Brain pericyte (primary cell): Measurements from ENCODE around the gene GNMT.

Source experiments
- DNase-seq: peaks from one replicate; pipeline ENCODE4 v3.0.0-alpha.2; 2012; ENCODE audit warnings: low read depth, low spot score

Gene GNMT

DNA sequence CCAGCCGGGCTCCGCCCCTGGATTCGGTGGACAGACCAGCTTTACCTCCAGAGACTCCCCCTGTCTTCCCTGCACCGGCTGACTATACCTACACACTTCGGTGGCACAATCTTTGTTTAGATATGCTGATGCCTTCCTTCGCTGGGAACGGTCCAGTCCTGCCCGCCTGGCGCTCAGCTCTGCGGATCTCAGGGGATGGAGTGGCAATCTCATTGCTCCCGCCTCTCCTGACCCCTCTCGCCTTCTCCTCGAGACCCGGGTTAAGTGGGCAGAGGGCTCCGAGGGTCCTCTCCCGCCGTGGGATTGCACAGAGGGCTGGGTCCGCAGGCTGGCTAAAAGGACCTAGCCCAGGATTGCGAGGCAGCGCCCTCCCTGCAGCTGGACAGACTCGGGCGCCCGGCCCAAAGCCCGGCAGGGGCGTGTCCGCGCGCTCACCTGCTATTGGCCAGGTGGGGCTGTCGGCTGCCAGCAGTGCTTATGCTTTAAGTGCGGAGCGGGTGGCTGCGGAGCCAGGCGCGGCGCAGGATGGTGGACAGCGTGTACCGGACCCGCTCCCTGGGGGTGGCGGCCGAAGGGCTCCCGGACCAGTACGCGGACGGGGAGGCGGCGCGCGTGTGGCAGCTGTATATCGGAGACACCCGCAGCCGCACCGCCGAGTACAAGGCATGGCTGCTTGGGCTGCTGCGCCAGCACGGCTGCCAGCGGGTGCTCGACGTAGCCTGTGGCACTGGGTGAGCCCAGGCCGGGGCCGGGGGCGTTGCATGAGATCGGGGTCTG, at the start of gene GNMT:
GNMT (plus strand) TSS at position 512 of the 777 bp plus-strand sequence; CDS start at position 526, 14 bp downstream.
- no peak for DNase-seq

DNA sequence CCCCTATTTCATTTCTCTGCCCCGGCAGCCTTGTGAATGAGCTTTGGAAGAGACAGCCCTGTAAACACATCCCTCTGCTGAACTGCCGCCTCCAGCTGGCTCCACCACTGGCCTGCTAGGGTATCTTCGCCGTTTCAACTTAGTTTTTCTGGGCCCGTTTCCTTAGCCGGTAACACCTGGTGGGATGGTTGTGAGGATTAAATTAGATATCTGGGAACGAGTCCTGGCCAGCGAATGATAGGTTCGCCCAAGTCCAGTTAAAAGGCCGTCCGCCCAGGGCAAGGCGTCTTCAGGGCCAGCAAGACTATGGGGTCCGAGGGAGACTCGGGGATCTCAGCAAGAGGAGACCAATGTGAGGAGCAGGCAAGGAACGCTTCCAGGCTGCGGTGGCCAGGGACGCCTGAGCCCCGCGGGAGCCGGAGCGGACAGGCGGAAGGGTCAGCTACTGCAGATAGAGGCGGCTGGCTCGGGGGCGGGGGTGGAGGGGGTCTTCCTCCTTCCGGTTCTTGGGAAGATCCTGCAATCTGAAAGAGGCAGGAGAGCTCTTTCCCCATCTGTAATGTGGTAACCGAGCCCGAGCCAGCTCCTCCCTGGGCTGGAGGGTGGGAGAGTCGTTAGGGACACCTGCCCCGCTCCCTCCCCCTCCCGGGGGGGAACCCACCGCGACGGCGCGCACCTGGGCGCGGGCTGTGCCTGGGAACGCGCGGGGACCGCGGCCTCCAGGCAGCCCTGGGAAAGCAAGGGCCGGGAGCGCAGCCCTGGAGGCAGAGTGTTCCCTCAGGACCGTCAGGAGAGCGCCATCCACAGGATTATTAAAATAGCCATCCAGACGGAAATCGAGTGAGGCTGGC, 49.2 kb upstream of the GNMT start:
- DNase-seq: no peak

DNA sequence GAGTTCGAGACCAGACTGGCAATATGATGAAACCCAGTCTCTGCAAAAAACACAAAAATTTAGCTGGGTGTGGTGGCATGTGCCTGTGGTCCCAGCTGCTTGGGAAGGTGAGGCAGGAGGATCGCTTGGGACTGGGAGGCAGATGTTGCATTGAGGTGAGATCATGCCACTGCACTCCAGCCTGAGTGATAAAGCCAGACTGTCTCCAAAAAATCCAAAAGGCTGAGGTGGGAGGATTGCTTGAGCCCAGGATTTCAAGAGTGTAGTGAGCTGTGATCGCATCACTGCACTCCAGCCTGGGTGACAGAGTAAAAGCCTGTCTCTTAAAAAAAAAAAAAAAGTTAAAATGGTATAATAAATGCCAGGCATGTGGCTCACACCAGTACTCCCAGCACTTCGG, 46.0 kb upstream of the GNMT start:
- DNase-seq: no peak

DNA sequence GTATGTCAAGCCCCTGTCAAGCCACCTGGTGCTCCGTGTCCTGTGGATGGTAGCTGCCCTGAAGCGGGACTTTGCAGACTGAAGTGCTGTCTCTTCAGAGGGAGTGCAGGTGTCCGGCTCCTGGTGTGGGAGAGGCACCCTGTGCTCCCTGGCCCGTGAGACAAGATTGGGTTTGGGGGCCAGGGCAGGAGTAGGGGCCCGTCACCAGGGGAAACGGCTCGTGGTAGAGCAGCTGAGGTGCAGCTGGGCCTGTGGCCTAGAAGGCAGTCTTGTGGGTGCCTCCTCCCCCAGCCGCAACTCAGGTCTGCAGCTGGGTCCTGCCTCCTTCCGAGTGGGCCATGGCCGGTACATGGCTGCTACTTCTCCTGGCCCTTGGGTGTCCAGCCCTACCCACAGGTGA, 44.8 kb upstream of the GNMT start, which contains the start of gene PTCRA:
PTCRA (plus strand) TSS at position 322 of the 400 bp plus-strand sequence; CDS start at position 339, 17 bp downstream.
- DNase-seq: no peak

DNA sequence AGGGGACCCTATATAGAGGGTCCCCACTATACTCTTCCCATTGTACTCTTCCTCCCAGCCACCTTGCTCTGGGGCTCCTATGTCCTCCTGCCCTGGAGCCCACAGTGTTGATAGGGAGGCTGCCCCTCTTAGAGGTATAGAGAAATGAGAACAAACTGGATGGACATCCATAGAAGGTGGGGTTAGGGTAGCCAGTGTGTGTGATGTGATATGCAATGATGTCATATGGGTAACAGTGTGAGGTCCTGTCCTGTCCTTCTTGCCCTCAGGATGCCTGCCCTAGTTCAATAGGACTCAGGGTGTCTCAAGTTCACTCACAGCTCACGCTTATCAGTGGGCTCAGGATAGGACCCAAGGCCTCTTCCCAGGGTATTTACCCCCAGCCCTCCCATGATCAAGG, 44.3 kb upstream of the GNMT start:
- DNase-seq: no peak

DNA sequence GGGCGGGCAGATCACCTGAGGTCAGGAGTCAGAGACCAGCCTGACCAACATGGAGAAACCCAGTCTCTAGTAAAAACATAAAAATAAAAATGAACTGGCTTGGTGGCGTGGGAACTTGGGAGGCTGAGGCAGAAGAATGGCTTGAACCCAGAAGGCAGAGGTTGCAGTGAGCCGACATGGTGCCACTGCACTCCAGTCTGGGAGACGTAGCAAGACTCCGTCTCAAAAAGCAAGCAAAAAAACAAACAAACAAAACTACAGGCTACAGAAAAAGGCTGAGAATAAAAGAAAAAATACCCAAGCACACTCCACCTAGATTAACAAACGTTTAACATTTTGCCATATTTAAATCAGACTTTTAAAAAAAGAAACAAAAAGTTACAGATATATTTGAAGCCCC, 38.8 kb upstream of the GNMT start:
- no peak for DNase-seq

DNA sequence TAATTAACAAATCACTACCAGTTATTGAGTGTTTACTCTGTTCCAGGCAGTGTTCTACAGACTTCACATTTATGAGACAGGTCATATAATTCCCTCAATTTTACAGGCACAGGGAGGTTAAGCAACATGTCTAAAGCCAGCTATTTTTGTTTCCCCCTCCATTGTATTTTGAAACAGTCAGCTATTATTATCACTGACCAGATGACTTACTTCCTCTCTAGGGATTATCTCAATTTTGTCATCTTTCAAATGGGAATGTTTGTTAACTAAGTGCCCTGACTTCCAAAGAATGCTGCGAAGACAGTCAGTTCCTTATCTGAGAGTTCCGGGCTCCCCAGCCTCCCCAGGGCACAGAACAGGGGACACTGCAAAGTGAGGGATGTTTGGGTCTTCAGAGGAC, 36.9 kb upstream of the GNMT start:
- no peak for DNase-seq

DNA sequence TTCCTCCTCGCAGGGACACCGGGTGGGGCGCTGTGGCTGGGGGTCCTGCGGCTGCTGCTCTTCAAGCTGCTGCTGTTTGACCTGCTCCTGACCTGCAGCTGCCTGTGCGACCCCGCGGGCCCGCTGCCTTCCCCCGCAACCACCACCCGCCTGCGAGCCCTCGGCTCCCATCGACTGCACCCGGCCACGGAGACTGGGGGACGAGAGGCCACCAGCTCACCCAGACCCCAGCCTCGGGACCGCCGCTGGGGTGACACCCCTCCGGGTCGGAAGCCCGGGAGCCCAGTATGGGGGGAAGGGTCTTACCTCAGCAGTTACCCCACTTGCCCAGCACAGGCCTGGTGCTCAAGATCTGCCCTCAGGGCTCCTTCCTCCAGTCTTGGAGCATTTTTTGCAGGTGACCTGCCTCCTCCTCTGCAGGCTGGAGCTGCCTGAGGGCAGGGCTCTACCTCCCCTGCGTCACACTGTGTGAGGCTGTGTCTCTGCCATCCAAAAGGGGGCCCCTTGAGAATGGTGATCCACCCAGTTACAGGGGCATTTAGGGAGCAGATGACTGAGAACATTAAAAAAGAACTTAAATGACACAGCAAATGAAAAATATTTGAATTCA, 35.2 kb upstream of the GNMT start:
- no peak for DNase-seq

DNA sequence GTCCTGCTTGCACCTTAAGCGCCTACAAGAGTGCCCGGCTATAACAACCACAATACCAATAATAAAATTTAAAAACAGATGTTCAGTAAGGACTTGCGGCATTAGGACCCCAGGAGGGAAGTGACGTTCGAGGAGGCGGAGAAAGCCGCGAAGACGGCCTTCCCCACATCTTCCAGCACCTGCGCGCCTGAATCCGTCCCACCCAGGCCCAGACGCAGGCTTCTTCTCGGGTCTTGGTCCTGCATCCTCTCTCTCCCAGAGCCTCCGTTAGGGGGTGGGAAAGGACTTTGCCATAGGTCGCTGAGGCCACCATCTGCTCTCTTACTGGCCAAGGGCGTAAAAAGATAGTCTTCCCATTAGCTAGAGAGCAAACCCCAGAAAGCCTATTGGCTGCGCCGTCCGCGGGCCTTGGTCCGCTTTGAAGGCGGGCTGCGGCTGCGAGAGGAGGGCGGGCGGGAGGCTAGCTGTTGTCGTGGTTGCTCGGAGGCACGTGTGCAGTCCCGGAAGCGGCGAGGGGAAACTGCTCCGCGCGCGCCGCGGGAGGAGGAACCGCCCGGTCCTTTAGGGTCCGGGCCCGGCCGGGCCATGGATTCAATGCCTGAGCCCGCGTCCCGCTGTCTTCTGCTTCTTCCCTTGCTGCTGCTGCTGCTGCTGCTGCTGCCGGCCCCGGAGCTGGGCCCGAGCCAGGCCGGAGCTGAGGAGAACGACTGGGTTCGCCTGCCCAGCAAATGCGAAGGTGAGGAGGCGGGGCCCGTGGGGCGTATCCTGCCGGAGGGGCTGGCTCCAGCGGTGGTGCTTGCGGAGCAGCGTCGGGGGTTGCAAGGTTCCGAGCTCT, 31.4 kb upstream of the GNMT start, which contains the start of gene CNPY3:
CNPY3 (plus strand) TSS at position 495 of the 835 bp plus-strand sequence; CDS start at position 586, 91 bp downstream.
- DNase-seq: peak; percentile 93

DNA sequence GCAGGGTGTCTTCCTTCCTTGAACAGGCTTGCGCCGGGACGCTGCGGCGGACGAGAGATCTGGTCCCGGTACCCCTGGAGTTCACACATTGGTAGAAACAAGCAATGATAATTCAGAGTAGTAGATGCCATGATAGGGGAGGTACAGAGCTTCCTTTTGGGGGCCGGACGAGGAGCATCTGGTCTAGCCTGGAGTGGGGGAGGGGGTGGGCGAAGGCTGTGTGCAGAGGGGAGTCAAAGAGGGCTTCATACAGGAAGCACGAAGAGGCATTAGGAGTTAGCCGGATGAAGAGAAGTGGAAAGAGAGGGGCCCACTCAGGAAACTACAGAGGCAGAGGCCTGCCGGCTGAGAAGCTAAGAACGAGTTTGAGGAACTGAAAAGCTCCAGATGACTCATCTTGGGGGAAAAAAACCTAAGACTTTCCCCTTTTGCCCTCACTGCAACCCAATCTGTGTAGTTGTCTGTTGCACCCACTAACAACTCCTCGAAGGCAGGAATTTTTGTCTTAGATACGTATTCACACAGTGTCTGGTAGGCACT, 30.7 kb upstream of the GNMT start:
- peak; percentile 12 for DNase-seq

DNA sequence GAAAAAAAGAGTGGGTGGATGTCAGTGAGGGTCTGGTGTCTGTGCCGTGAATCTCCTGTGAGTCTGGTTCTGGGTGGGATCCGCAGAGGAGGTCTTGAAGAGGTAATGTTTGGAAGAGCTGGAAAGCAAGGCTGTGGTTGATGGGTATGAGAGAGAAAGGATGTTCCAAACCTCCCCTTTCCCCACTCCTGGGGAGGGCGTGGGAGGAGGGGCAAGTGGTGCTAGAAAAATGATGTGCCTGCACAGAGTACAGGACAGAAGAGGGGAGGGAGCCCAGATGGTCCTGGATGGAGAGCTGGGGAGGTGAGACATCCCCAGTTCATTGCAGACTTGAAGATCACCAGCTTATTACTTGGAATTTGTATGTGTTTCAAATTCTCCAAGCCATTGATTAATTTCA, 28.1 kb upstream of the GNMT start:
- no peak for DNase-seq

DNA sequence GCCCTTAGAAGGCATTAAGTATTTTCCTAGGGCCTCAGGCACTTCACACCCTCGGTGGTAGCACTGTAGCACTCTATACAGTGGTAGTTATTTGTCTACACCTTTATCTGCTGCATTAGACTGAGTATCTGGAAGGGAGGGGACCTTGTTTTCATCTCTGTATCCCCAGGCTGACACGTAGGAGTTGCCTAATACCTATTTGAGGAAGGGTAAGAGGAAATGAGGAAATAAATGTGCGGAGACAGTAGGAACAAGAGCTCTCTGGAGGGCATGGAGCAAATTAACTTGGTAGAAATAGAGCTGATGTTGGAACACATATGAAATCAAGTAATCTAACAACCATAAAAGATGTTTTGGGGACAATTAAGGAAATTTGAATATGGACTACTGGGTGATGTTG, 27.3 kb upstream of the GNMT start:
- no peak for DNase-seq

DNA sequence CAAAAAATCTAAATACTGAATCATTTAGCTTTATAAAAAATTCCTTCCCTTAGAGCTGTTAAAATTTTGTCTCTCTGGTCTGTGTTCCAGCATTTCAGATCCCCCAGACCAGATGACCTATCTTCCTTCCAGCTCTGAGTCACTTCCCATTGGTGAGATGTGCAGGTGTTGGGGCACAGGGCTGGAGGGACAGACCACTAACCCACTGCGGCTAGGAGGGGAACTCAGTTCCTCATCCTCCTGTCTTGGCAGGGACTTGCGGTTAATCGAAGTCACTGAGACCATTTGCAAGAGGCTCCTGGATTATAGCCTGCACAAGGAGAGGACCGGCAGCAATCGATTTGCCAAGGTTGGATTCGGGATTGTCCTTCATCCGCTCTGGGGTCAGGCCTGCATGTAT, 25.2 kb upstream of the GNMT start:
- DNase-seq: no peak

DNA sequence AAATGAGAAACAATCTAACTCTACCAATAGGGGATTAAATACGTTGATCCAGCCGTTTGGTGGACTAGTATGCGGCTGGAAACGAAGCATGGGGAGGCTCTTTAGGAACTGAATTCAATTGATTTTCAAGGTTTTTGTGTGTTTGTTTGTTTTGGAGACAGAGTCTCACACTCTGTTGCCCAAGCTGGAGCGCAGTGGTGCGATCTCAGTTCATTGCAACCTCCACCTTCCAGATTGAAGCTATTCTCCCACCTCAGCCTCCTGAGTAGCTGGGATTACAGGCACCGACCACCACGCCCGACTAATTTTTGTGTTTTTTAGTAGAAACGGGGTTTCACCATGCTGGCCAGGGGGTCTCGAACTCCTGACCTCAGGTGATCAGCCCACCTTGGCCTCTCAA, 24.2 kb upstream of the GNMT start:
- no peak for DNase-seq

DNA sequence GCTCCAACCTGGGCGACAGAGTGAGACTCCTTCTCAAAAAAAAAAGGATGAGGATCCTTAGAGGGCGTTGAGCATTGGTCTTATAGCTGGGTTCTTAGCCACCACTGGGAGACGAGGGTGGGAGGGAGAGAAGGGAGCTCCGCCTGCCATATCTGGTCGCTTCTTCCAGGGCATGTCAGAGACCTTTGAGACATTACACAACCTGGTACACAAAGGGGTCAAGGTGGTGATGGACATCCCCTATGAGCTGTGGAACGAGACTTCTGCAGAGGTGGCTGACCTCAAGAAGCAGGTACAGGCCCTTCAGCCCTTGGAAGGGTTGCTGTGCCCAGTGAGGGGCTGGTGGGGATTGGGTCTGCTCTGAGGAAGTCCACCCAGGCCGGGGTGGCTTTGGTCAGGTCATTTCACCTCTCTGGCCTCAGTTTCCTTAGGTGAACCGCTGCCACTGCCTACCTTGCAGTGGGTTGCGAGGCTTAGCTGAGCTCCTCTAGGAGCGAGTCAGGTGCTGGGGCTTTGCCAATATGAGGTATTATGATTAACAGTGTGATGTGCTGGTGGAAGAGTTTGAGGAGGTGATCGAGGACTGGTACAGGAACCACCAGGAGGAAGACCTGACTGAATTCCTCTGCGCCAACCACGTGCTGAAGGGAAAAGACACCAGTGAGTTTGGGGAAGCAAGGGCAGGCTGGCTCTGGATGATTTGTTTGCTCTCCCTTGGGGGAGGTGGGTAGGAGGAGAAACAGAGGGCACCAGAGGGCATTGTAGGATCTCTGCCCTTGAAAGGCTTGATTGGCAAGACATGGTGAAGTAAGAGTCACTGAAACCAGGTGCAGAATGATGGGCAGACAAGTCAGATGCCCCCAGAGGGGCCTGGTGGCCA, 22.8 kb upstream of the GNMT start:
- no peak for DNase-seq

DNA sequence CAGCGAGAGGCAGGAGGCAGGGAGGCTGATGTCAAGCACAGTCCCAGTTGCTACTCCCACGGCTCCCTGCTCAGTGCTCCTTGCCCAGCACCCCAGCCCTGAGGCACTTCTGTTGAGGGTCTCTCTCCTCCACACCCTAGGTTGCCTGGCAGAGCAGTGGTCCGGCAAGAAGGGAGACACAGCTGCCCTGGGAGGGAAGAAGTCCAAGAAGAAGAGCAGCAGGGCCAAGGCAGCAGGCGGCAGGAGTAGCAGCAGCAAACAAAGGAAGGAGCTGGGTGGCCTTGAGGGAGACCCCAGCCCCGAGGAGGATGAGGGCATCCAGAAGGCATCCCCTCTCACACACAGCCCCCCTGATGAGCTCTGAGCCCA, 22.1 kb upstream of the GNMT start:
- DNase-seq: no peak

DNA sequence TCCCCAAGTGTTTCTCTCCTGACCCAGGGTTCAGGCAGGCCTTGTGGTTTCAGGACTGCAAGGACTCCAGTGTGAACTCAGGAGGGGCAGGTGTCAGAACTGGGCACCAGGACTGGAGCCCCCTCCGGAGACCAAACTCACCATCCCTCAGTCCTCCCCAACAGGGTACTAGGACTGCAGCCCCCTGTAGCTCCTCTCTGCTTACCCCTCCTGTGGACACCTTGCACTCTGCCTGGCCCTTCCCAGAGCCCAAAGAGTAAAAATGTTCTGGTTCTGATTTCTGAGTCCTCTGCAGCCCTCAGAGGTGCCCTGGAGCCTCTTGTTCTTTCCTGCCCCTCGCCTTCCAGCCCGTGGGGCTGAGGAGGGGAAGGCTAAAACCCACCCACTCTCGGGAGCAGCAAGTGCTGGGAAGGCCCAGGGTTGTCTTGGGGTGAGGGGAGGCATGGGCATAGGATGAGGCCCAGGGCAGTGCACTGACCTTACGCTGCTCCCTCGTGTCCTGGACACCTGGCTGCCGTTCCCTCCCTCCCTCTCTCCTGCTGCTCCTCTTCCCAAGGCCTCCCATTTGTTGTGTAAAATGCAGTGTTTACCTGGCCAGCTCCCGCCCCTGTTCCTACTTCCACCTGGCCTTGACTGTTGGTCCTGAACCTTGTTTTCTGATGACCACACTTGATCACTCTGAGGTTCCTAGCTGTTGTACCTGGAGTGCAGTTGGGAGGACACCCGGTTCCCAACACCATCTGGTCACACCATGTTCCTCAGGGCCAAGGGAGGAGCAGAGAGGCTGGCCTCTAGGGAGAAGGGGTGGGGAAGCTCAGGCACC, 21.4 kb upstream of the GNMT start:
- DNase-seq: no peak

DNA sequence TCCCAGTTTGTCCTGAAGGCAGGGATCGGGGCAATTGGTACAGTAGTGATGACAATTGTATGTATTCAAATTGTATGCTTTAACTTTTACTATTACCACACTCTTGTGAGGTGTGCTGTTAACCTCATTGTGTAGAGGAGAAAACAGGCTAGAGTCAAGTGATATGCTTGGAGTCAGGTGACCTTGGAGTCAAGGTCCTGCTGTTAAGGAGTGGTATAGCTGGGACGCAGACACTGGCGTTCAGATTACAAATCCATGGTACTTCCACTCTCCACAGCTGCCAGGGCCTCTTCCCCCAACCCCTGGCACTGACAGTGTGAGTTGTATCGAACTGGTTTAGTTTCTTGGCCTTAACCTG, 20.8 kb upstream of the GNMT start:
- DNase-seq: no peak

DNA sequence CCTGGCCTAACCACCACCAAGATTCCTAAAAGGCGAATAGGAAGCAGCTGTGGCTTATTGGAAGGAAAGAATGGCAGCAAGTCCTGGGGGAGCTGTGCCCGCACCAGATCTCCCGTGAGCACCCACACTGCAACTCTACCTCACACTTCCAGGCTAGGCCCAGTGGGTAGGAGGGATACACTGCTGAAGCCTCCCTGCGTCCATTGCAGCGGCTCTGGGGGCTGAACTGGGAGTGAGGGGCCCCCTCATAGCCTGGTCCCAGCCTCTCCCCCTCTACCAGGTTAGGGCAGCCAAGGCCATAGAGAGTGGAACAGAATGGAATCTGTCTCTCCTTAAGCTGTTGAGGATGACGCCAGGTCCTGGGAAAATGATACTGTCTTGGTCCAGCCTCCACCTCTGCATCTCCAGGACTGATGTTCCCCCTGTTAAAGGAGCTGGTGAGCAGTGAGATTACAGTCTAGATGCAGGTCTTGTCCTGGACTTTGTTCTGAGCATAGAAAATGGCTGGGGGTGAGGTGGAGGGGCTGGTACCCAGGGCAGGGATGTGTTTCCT, 20.0 kb upstream of the GNMT start:
- no peak for DNase-seq
